Activated CD8-positive, alpha-beta memory T cell treated with anti-CD3 and anti-CD28 coated beads, Interleukin-2, amount 50 U/mL, for 48 hours (primary cell): Measurements from ENCODE around the gene UPK1B.
"Not testable (repeated sequence)": the region's sequence is repeated elsewhere in the genome, so short reads cannot be mapped to it uniquely, and the experiment has no call there.

Experiments used
- DNase-seq: peaks from one replicate; pipeline ENCODE4 v3.0.0-alpha.2; 2020

Gene UPK1B

DNA sequence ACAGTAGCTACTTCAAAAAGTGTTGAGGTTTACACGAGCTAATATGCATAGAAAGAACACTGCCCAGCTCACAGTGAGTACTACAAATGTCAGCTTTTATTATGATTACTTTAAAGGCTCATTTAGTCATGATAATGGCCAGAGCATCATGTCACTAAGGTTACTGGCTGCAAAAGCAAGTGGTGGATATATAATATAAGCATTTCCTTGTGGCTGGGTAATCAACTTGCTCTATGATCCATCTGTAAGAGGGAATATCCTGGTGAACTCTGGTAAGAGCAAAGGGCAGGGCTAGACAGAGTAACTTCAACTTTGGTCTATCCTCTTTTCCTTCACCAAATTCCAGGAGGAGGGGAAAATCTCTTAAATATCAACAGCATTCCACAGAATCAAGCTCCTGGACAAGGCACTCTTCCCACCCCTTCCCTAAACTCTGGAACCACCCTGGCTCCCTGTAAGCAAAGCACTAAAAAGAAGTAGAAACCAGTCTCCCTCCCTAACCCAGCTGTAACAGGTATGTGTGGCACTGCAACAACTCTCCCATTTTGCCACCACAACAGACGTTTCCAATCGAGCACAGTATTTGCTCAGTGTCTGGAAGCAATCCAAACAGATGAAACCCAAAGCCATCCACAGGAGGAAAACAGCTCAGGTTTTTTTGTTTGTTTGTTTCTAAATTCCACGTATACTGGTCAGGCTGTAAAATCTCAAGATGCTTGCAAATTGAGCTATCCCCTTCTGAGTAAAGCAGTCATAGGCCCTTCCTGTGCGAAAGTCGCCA is 53.9 kb downstream of the UPK1B start:
- DNase-seq = no peak

GRCh38 chr3:119228373-119229145 is 55.2 kb downstream of the UPK1B start:
- DNase-seq = no peak

DNA sequence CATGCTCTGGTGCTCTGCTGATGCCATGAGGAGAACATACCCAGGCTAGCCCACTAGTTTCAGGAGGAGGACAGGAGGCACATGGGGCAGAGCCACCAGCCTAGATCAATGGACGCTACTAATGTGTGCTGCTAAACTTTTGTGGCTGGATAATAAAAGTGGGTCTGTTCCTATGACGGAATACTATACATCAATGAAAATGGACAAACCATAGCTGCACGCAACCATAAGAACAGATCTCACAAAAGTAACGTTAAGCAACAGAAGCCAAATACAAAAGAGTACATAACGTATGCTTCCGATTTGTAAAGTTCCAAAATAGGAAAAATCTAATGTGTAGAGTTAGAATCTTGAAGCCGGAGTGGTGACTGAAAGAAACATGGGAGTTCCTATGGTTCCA is 55.8 kb downstream of the UPK1B start:
- DNase-seq = no peak

DNA sequence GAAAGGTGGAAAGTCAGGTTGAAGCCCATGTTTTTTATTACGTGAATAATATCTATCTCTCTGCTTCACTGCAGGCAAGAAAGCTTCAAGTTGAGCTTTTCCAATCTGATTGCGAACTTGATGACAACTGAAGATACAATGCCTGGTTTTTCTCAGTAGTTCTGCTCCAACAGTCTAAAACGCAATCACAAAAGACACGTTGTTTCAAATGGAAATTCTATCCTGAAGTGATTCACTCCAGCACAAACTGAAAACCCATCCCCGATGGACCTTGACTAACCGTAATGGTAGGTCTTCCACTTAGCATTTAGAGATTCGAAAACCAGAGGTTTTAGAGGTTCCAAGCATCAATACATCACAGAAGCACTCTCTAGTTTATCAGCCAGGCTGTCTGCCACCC is 56.7 kb downstream of the UPK1B start:
- no peak for DNase-seq

DNA sequence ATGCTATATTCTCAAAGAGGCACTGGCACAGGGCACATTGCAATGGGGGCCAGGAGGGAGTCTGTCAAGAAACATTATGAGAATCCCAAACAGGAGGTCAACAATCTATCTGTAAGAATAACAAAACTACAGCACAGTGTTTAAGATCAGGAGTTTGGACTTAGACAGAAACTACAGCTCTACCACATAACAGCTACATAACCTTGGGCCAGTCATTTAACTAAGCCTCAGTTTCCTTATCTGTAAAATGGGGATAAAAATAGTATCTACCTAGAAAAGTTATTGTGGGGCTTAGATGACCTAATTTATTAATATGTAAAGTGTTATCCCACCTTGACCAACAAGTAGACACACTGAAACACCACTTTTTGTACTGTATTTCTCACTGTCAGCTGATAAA is 57.3 kb downstream of the UPK1B start:
- DNase-seq = no peak

DNA sequence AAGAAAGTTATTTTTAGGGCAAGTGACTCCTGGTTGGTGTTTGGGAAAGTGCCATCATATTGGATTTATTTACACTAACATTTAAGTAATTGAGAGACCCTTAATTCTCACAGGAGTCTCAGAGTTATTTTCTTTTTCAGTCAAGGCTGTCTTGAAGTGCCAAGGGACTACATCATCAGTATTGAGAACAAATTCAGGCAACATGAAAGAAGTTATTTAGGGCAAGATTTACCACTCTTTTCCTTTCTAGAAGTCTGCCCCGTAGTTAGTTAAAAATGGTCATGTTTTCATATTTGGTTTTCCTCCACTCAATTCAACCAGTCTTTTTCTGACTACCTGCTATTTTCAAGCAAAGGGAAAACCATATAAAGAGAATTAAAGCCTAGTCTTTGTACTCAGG is 61.2 kb downstream of the UPK1B start:
- no peak for DNase-seq

GRCh38 chr3:119235151-119235550 is 61.8 kb downstream of the UPK1B start:
- no peak for DNase-seq

DNA sequence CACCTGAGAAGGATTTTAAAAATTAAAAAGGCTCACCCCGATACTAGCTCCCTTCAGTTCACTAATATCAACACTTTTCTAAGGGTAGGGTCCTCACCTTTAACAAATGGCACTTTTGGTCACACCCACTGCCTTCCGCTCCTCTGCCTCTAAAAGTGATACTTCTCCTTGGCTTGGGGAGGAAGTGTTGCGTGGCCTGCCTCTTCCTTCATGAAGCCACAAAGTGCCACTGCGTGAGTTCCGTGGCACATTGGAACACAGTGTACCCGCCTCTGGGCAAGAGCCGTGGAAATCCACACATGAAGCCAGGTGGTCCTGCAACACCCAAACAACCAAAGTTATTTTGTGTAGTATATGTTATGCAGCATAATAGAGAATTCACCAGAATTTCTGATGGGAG is 63.4 kb downstream of the UPK1B start:
- DNase-seq = no peak

GRCh38 chr3:119237299-119237698 is 63.9 kb downstream of the UPK1B start:
- DNase-seq = no peak

GRCh38 chr3:119238363-119238762 is 65.0 kb downstream of the UPK1B start:
- DNase-seq = no peak

- no peak for DNase-seq
These were observed 65.9 kb downstream of the UPK1B start for GRCh38 chr3:119239206-119239820.

DNA sequence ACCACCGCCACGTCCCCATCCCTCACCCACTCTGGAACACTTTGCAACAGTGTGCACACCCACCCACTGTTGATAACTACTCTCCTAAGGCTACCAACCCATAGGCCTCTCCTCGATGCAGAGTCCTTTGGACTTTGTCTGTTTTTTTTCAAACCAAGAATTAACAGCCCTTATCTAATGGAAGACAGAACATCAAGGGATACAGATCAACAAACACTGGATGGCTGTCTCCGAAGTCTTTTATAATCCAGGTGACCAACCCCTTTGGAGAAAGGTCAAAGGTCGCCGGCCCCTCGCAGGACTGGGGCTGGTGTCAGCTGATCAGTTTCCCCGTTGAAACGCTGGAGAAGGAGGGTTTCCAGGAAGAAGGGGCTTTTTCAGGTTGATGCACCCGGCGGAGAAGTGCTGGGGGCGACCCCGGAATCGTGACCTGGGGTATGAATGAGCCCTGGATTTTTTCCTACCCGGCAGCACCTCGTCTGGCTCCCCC is 66.7 kb downstream of the UPK1B start:
- no peak for DNase-seq

DNA sequence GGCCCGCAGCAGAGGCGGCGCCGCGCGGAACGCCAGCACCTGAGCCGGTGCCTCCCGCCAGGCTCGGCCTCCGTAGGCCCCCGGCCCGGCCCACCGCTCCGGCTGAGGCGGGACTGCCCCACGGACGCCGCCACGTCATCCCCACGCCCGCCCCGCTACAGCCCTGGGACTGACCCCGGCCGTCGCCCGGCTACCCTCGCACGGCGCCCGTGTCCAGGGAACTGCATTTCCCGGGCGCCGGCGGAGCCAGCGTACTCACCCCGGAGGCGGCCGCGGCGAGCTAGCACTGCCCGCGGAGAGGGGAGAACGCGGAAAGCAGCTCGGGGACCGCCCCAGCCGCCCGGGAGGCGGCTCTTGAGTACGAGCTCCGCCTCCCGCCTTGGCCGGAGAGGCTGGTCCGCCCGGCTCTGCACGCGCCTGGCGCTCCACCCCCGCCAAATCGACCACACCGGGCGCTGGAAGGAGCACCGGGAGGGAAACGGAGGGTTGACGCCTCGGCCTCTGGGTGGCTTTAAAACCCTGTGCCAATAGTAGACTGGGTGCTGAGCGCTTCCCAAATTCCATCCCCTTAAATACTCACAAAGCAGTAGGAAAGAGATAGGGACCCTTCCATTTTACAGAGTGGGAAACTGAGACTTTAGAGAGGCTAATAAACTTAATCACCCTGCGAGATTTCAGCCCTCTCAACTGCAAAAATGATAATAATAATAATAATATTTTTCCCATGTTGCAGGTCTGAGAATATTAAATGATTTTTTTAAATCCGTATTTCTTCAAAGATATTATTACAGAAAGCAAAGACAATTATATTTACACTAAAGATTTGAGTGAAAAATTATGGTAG is 67.4 kb downstream of the UPK1B start, which contains the start of gene B4GALT4:
Gene B4GALT4 (minus strand): TSS at position 288 of the 844 bp plus-strand sequence. CDS start 10,779 bp downstream, outside the sequence.
- DNase-seq = peak; percentile 88

- DNase-seq = not testable (repeated sequence)
These were observed 69.1 kb downstream of the UPK1B start for GRCh38 chr3:119242387-119243057.

DNA sequence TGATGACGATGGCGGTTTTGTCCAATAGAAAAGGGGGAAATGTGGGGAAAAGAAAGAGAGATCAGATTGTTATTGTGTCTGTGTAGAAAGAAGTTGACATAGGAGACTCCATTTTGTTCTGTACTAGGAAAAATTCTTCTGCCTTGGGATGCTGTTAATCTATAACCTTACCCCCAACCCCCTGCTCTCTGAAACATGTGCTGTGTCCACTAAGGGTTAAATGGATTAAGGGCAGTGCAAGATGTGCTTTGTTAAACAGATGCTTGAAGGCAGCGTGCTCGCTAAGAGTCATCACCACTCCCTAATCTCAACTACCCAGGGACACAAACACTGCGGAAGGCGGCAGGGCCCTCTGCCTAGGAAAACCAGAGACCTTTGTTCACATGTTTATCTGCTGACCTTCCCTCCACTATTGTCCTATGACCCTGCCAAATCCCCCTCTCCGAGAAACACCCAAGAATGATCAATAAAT is 69.7 kb downstream of the UPK1B start:
- DNase-seq = not testable (repeated sequence)

DNA sequence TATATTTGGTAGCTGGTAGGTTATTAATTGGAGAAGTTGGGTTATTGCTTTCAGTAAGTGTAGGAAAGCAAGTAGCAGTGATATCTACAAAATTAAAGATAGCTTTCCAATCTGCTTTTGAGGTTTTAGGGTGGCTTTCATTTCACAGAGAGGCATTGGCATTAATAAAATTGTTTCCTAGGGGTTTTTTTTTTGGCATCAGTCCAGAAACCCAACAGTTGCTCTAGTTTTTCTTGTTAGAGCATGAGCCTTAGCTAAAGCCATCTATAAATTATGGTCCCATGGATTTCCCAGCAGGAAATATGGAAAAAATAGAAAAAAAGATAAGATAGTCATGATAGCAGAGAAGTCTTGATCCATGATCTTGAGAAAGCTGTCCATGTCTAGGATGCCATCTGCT is 70.3 kb downstream of the UPK1B start:
- no peak for DNase-seq

GRCh38 chr3:119245778-119246177 is 72.4 kb downstream of the UPK1B start:
- no peak for DNase-seq
